Measurements from ENCODE around the gene C20orf202. TPM values are rescaled to one million over a fixed set of nuclear protein-coding genes. Genes with fewer than 3 reads are reported as not detected.

C20orf202 gene
- polyA plus RNA-seq: not detected

DNA sequence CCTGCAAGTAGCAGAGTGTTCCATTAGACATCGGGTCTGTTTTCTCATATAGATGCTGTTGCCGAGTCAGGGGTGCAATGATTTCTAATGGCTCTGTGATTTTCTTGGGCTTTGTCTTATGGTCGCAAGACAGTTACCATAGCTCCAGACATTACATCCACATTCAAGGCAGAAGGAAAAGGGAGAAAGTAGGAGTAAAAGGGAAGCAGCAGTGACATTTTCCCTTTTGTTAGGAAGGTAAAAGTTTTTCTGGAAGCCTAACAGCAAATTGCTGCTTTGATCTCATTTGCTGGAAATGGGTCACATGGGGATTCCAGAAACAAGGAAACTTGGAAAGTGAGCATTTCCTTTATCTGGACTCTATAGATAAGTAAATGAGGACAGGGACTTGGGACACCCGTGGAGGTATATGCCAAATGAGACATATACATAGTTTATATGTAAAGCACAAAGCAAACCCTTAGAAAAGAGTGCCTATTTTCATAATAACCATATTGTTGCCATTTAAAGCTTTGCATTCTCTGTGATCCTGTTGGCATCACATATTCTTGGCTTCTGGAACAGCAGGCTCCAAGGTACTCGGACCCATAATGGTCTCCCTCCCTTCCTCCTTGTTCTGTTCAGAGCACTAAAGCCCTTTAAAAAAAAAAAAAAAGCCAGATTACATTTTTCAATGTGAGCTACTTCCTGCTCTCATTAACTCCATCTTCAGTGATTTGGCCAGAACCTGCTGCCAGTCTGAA, at the start of gene C20orf202:
Gene C20orf202, plus strand, starts transcription at position 693 of the 743 bp plus-strand sequence. CDS start 132 bp downstream, outside the sequence.
- no peaks in the 10 kb centered on the region for H3K4me1 Mint-ChIP-seq
- no peak within 1 kb of the TSS for H3K27ac Mint-ChIP-seq
- no peaks in the 10 kb centered on the region for H3K36me3 Mint-ChIP-seq
- H3K4me3 Mint-ChIP-seq: no peak within 1 kb of the TSS
- no peak for DNase-seq
- H3K9me3 Mint-ChIP-seq: no peaks in the 10 kb centered on the region
- peaks cover 0 to 2% (median 2%) of the 10 kb centered on the region in 3 donors for H3K27me3 Mint-ChIP-seq (ENCODE audit: low read depth in 3 of 3)

DNA sequence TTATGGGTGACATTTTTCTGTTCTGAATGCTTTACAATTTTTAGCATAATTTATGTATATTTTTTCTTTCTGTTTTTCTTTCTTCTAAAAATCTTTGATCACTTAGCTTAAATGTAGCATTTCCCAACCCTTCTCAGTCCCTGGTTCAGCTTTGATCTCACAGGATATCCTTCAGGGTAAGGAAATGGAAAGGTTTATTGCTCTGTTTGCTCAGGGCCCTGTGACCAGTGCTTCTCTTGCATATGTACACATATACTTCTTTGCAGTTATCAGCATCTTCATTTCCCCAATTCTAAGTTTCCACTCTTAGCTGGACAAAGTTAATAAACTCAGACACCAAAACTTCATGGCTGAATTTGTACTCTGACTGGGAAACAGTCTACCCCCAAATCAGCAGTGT, 49.0 kb upstream of the C20orf202 start:
- Mint-ChIP-seq H3K4me1 (peaks cover 18 to 34% of the 10 kb centered on the region in 2 donors), H3K9me3 (peaks cover 0 to 5% (median under 1%) of the 10 kb centered on the region in 6 donors), H3K36me3 (peaks cover 17 to 53% (median 32%) of the 10 kb centered on the region in 3 donors), H3K27ac (no peak overlapping the region), H3K27me3 (ENCODE audit: low read depth in 3 of 3) (peaks cover 0 to 3% (median 0%) of the 10 kb centered on the region in 3 donors), H3K4me3 (no peak overlapping the region)
- no peak for DNase-seq

DNA sequence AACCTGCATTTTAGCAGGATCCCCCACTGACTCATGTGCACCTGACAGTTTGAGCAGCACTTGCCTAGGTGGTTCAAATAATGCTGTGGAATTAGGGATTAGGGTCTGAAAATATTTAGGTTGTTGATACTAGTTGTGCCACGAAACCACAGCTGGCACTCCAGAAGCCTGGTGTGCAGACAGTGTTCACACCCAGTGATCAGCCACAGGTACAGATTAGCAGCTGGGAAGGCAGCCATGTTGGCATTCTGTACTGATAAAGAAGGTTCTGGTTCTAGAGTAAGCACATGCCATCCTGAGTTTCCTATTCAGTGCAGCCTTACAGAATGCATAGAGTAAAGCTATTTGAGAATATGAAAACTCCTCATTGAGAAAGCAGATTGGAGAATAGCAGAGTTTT, 48.6 kb upstream of the C20orf202 start:
- H3K4me3 Mint-ChIP-seq: no peak overlapping the region
- H3K27me3 Mint-ChIP-seq (ENCODE audit: low read depth in 3 of 3): peaks cover 0 to 3% (median 0%) of the 10 kb centered on the region in 3 donors
- no peak for DNase-seq
- H3K27ac Mint-ChIP-seq: no peak overlapping the region
- peaks cover 0 to 5% (median under 1%) of the 10 kb centered on the region in 6 donors for H3K9me3 Mint-ChIP-seq
- peaks cover 16 to 34% of the 10 kb centered on the region in 2 donors for H3K4me1 Mint-ChIP-seq
- H3K36me3 Mint-ChIP-seq: peaks cover 17 to 53% (median 32%) of the 10 kb centered on the region in 3 donors

DNA sequence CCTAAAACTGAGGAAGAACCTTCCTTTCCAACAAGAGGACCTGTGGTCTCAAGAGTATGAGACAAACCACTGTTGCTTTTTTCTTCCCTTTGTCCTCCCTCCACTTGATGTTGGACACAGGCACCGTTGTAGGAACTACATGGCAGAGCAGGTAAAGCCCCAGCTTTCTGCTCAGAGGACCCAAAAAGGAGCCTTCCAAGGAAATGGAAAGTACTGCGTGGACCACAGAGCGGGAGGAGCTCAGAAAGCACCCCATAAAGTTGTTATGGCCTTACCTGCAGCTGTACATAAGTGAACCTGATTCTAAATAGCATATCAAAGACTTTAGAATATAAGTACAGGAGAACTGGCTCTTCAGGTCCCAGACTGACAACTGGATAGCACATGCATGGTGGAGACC, 47.9 kb upstream of the C20orf202 start:
- Mint-ChIP-seq H3K4me1 (peaks cover 13 to 31% of the 10 kb centered on the region in 2 donors), H3K36me3 (peaks cover 17 to 59% (median 38%) of the 10 kb centered on the region in 3 donors)

DNA sequence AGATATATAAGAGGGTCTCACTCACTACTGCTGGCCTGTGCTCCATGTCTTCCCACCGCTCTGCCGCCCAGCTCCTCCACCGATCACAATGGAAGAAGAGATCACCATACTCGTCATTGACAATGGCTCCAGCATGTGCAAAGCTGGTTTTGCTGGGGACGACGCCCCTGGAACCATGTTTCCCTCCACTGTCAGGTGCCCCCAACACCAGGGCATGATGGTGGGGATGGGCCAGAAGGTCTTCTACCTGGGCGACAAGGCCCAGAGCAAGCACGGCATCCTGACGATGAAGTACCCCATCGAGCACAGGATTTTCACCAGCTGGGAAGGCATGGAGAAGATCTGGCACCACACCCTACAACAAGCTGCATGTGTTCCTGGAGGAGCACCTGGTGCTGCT, 42.8 kb upstream of the C20orf202 start:
- peaks cover 0 to 2% (median 0%) of the 10 kb centered on the region in 3 donors for H3K27me3 Mint-ChIP-seq (ENCODE audit: low read depth in 3 of 3)
- no peak overlapping the region for H3K4me3 Mint-ChIP-seq
- peaks cover 33 to 60% (median 39%) of the 10 kb centered on the region in 3 donors for H3K36me3 Mint-ChIP-seq
- peaks cover 0 to 5% (median 0%) of the 10 kb centered on the region in 6 donors for H3K9me3 Mint-ChIP-seq
- H3K27ac Mint-ChIP-seq: no peak overlapping the region
- peaks cover 13 to 26% of the 10 kb centered on the region in 2 donors for H3K4me1 Mint-ChIP-seq
- DNase-seq: no peak

More for the DNA sequence above, 47.9 kb upstream of the C20orf202 start:
- Mint-ChIP-seq H3K27me3 (ENCODE audit: low read depth in 3 of 3) (peaks cover 0 to 3% (median 0%) of the 10 kb centered on the region in 3 donors), H3K27ac (no peak overlapping the region), H3K4me3 (no peak overlapping the region), H3K9me3 (peaks cover 0 to 5% (median under 1%) of the 10 kb centered on the region in 6 donors)
- no peak for DNase-seq

DNA sequence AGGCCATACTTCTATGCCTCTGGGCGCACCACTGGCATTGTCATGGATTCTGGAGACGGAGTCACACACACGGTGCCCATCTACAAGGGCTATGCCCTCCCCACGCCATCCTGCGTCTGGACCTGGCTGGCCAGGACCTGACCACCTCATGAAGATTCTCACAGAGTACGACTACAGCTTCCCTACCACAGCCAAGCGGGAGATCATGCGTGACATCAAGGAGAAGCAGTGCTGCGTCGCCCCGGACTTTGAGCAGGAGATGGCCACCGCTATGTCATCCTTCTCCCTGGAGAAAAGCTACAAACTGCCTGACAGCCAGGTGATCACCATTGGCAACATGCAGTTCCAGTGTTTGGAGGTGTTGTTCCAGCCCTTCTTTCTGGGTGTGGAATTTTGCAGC, 42.3 kb upstream of the C20orf202 start:
- peak overlapping the region in 1 of 6 donors; percentile 6 for H3K27ac Mint-ChIP-seq
- DNase-seq: no peak
- peaks cover 0 to 3% (median 0%) of the 10 kb centered on the region in 6 donors for H3K9me3 Mint-ChIP-seq
- peaks cover 34 to 60% (median 35%) of the 10 kb centered on the region in 3 donors for H3K36me3 Mint-ChIP-seq
- H3K4me3 Mint-ChIP-seq: no peak overlapping the region
- H3K27me3 Mint-ChIP-seq (ENCODE audit: low read depth in 3 of 3): peaks cover 0 to 2% (median 0%) of the 10 kb centered on the region in 3 donors
- H3K4me1 Mint-ChIP-seq: peaks cover 13 to 26% of the 10 kb centered on the region in 2 donors

DNA sequence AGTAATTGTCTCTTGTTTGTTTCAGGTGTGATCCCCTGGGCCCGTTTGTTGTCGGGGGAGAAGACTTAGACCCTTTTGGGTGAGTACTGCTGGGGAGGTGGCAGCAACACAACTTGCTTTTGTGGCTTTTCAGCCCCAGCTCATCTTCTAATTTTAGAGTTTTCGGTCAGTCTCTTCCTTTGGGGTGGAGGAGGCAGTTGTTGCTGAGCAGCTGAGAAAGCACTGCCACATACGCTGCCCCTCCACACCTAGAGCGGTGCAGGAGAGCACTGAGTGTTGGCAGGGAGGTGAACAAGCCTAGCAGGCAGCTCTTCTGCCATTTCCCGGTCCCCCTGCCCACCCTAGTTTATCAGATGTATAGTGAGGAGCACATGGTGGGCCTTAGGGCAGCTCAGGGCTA, 40.1 kb upstream of the C20orf202 start:
- Mint-ChIP-seq H3K36me3 (peaks cover 36 to 65% (median 38%) of the 10 kb centered on the region in 3 donors), H3K27ac (peak overlapping the region in 2 of 6 donors; percentile 23 to 24), H3K4me3 (no peak overlapping the region)

DNA sequence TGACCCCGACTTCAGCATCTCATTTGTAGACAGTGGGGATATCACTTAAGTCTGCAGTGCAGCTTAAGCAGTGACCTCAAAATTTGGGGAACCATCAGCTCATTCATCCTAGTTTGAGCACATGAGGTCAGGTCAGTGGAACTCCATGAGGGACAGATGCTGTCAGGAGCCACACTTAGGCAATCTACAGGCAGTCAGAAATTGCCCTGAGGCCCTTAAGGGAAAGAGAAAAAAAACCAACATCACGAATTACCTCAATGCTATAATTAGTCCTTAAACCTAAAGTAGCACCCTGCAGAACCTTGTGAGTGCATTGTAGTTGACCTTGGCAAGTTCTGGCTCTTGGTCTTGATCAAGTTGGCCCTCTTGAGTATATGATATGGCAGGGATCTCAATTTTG, 39.6 kb upstream of the C20orf202 start:
- Mint-ChIP-seq H3K9me3 (no peaks in the 10 kb centered on the region), H3K4me3 (no peak overlapping the region), H3K27me3 (ENCODE audit: low read depth in 3 of 3) (peaks cover 0 to 2% (median 0%) of the 10 kb centered on the region in 3 donors), H3K27ac (no peak overlapping the region), H3K36me3 (peaks cover 38 to 71% (median 42%) of the 10 kb centered on the region in 3 donors), H3K4me1 (peaks cover 13 to 26% of the 10 kb centered on the region in 2 donors)
- no peak for DNase-seq

More for the DNA sequence above, 40.1 kb upstream of the C20orf202 start:
- Mint-ChIP-seq H3K27me3 (ENCODE audit: low read depth in 3 of 3) (peaks cover 0 to 2% (median 0%) of the 10 kb centered on the region in 3 donors), H3K4me1 (peaks cover 13 to 26% of the 10 kb centered on the region in 2 donors), H3K9me3 (no peaks in the 10 kb centered on the region)
- DNase-seq: no peak

DNA sequence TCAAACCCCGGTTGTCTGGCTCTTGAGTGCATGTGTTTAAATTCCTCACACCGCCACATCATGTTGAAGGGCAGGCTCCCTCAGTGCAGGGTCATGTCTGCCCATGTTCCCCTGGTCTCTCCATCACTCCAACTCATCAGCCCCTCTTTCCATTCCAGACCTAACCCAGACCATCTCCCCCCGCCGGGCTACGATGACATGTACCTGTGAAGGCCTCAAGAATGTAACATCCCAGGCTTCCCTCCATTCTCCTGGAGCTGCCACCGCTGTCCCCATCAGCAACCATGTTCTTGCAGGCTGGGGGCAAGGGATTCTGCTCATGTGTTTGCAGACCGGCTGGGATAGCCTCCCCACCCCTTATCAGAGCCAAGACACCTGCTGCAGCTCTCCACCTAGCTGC, 38.4 kb upstream of the C20orf202 start:
- peaks cover 13 to 26% of the 10 kb centered on the region in 2 donors for H3K4me1 Mint-ChIP-seq
- H3K27ac Mint-ChIP-seq: no peak overlapping the region
- no peak overlapping the region for H3K4me3 Mint-ChIP-seq
- no peaks in the 10 kb centered on the region for H3K9me3 Mint-ChIP-seq
- peaks cover 0 to 2% (median 0%) of the 10 kb centered on the region in 3 donors for H3K27me3 Mint-ChIP-seq (ENCODE audit: low read depth in 3 of 3)
- no peak for DNase-seq
- peaks cover 40 to 79% (median 47%) of the 10 kb centered on the region in 3 donors for H3K36me3 Mint-ChIP-seq

DNA sequence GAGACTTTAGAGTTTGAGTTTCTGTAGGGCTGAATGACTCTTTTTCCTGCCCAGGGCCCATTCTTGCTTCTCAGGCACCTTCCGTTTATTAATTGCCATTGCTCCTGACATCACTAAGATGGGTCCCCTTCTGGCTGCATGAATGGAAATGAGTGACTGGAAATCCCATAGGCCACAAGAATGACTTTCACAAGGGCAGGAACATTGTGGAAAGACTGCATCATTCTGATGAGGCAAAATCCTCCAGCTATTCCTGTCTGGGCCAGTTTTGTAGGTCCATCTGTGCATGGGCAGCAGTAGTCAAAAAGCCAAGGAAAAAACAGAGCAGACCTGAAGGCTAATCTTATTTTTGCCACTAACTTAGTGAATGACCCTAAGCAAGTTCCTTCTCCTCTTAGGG, 37.7 kb upstream of the C20orf202 start:
- Mint-ChIP-seq H3K27me3 (ENCODE audit: low read depth in 3 of 3) (peaks cover 0 to 2% (median 0%) of the 10 kb centered on the region in 3 donors), H3K4me3 (no peak overlapping the region), H3K27ac (peak overlapping the region in 1 of 6 donors; percentile 16), H3K9me3 (no peaks in the 10 kb centered on the region), H3K36me3 (peaks cover 40 to 79% (median 53%) of the 10 kb centered on the region in 3 donors), H3K4me1 (peaks cover 13 to 26% of the 10 kb centered on the region in 2 donors)
- no peak for DNase-seq

DNA sequence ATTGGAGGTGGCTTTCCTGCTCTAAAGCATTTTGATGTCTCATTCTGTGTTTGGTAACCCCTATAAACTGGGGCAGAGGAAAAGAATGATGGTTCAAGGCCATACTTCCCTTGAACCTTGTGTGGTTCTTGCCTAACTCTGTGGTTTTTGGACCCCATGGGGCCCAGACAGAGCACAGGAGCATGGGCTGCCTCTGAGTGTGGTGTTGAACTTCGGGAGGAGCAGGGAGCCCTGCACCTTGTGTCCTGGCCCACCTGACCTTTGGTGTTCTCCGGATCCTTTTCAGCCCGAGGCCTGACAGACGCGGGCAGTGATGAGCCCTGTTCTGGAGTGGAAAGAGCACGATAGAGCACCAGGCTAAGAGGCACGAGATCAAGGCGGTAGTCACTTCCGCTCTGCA, 37.3 kb upstream of the C20orf202 start:
- Mint-ChIP-seq H3K36me3 (peaks cover 38 to 75% (median 51%) of the 10 kb centered on the region in 3 donors), H3K4me3 (no peak overlapping the region), H3K4me1 (peaks cover 10 to 23% of the 10 kb centered on the region in 2 donors), H3K27me3 (ENCODE audit: low read depth in 3 of 3) (peaks cover 0 to 2% (median 0%) of the 10 kb centered on the region in 3 donors), H3K9me3 (no peaks in the 10 kb centered on the region), H3K27ac (no peak overlapping the region)
- no peak for DNase-seq

DNA sequence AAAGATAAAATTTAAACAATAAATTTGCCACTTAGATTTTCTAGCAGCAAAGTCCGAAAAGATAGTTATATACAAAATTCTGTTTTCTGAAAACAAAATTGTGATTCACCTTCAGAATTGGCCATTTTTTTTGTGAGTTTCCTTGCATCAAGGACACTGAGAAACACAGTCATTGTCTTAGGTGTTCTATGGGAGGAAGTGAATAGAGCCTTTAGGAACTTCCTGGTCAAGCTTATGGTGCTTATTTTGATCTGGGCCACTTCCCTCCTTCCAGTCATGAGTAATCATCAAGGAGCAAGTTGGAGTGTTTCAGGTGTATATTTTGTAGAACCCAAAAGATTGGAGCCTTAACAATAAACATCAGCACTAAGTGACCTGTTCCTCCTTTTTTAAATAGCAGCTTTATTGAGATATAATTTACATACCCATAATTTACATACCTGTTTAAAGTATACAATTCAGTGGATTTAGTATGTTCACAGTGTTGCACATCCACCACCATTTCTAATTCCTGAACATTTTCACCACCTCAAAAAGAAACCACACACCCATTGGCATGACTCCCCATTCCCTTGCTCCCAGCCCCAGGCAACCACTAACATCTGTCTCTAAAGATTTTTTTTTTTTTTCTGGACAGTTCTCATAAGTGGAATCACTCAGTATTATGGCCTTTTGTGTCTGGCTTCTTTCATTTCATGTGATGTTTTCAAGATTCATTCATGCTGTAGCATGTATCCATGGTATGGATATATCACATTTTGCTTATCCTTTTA, 36.1 kb upstream of the C20orf202 start:
- no peak for DNase-seq
- H3K36me3 Mint-ChIP-seq: peaks cover 37 to 72% (median 50%) of the 10 kb centered on the region in 3 donors
- H3K27me3 Mint-ChIP-seq (ENCODE audit: low read depth in 3 of 3): peaks cover 0 to 2% (median 0%) of the 10 kb centered on the region in 3 donors
- H3K4me1 Mint-ChIP-seq: peaks cover 4 to 11% of the 10 kb centered on the region in 2 donors
- H3K4me3 Mint-ChIP-seq: no peak overlapping the region
- no peak overlapping the region for H3K27ac Mint-ChIP-seq
- H3K9me3 Mint-ChIP-seq: no peaks in the 10 kb centered on the region

DNA sequence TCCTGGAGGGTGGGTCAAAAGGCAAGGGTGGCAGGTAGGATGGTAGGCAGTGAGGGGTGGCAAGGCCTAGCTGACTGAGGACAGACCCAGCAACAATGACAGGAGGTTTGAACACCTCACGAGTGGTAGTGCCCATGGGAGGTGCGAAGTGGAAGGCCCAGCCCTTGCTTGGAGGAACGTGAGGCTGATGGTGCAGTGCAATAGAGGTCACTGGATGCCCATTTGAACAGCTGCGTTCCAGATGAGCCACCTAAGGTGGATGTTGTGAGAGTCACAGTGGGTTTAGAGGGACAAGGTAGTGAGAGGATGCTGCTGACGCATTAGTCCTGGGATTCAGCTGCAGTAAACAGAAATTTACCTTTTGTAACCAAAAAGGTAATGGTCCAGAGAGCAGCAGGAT, 34.0 kb upstream of the C20orf202 start:
- Mint-ChIP-seq H3K36me3 (peaks cover 45 to 69% (median 48%) of the 10 kb centered on the region in 3 donors), H3K4me1 (no peaks in the 10 kb centered on the region), H3K27me3 (ENCODE audit: low read depth in 3 of 3) (peaks cover 0 to 4% (median 0%) of the 10 kb centered on the region in 3 donors), H3K4me3 (no peak overlapping the region), H3K9me3 (no peaks in the 10 kb centered on the region), H3K27ac (no peak overlapping the region)
- no peak for DNase-seq
